SIG-M5 treated with dmso at 0.1 percent for 504 hours (cell line): ENCODE data around the gene NUDCD3.
A peak's percentile ranks its signal among the peaks of the same experiment; 100 is the strongest.

ENCODE experiments used
- DNase-seq: peaks from one replicate; lab custom pipeline; 2025; ENCODE audit not compliant: unreplicated experiment; lab: John Stamatoyannopoulos, UW

Gene NUDCD3

GRCh38 chr7:44482502-44483485 is 7.7 kb downstream of the NUDCD3 start:
- no peak for DNase-seq

- peak; percentile 25 for DNase-seq
Observed at GRCh38 chr7:44477938-44478337, 12.5 kb downstream of the NUDCD3 start.

- peak; percentile 75 for DNase-seq
Observed at GRCh38 chr7:44477063-44477830, 13.2 kb downstream of the NUDCD3 start.

- no peak for DNase-seq
Observed at GRCh38 chr7:44476313-44476712, 14.1 kb downstream of the NUDCD3 start.

GRCh38 chr7:44473295-44473694 is 17.2 kb downstream of the NUDCD3 start:
- DNase-seq, result no peak

GRCh38 chr7:44472843-44473242 is 17.6 kb downstream of the NUDCD3 start:
- no peak for DNase-seq

GRCh38 chr7:44471850-44472249 is 18.6 kb downstream of the NUDCD3 start:
- no peak for DNase-seq

- no peak for DNase-seq
Observed at GRCh38 chr7:44471436-44471835, 19.0 kb downstream of the NUDCD3 start.

- no peak for DNase-seq
Observed at GRCh38 chr7:44470628-44471245, 19.7 kb downstream of the NUDCD3 start.

GRCh38 chr7:44470135-44470479 is 20.4 kb downstream of the NUDCD3 start:
- DNase-seq, result no peak

GRCh38 chr7:44469461-44470134 is 20.9 kb downstream of the NUDCD3 start:
- no peak for DNase-seq

GRCh38 chr7:44467217-44467548 is 23.3 kb downstream of the NUDCD3 start:
- no peak for DNase-seq

- DNase-seq, result no peak
Observed at GRCh38 chr7:44466300-44467216, 23.9 kb downstream of the NUDCD3 start.

GRCh38 chr7:44465490-44465889 is 25.0 kb downstream of the NUDCD3 start:
- DNase-seq, result no peak

- DNase-seq, result peak; percentile 15
Observed at GRCh38 chr7:44463169-44463808, 27.2 kb downstream of the NUDCD3 start.

- no peak for DNase-seq
Observed at GRCh38 chr7:44461387-44461786, 29.1 kb downstream of the NUDCD3 start.

- peak; percentile 15 for DNase-seq
Observed at GRCh38 chr7:44460325-44460724, 30.1 kb downstream of the NUDCD3 start.

GRCh38 chr7:44455155-44455554 is 35.3 kb downstream of the NUDCD3 start:
- DNase-seq, result no peak

- DNase-seq, result no peak
Observed at GRCh38 chr7:44454348-44454747, 36.1 kb downstream of the NUDCD3 start.

GRCh38 chr7:44451123-44451522 is 39.3 kb downstream of the NUDCD3 start:
- DNase-seq, result no peak
